M059J (cell line): Measurements from ENCODE around the gene IGF1R. TPM values are rescaled to one million over a fixed set of nuclear protein-coding genes. Genes with fewer than 3 reads are reported as not detected.

Experiments used
- DNase-seq: peaks from one replicate; pipeline ENCODE4 v3.0.0-alpha.2; 2012; ENCODE audit warnings: low read depth
- total RNA-seq: library from RNA; depleted of rRNA; stranded (reverse); fragments of >200 nt; shearing (Covaris generic); gene quantifications from 2 replicates; pipeline ENCODE4 v1.2.3, GENCODE V29; 2014

The IGF1R gene
- total RNA-seq, 1 experiment from 2014 or later = 8.1 TPM

DNA sequence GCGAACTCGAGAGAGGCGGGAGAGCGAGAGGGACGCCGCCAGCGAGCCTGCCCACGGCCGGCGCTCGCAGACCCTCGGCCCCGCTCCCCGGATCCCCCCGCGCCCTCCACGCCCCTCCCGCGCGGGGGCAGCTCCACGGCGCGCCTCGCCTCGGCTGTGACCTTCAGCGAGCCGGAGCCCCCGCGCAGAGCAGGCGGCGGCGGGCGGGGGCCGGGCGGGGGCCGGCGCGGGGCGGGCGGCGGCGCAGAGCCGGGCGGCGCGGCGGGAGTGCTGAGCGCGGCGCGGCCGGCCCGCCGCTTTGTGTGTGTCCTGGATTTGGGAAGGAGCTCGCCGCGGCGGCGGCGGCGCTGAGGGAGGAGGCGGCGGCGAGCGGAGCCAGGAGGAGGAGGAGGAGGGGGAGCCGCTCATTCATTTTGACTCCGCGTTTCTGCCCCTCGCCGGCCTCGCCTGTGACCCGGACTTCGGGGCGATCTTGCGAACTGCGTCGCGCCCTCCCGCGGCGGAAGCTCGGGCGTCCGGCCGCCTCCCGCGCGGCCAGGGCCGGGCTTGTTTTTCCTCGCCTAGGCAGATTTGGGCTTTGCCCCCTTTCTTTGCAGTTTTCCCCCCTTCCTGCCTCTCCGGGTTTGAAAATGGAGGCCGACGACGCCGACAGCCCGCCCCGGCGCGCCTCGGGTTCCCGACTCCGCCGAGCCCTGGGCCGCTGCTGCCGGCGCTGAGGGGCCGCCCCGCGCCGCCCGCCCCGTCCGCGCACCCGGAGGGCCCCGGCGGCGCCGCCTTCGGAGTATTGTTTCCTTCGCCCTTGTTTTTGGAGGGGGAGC, 524 bp downstream of the IGF1R start:
- DNase-seq = peak; percentile 49

DNA sequence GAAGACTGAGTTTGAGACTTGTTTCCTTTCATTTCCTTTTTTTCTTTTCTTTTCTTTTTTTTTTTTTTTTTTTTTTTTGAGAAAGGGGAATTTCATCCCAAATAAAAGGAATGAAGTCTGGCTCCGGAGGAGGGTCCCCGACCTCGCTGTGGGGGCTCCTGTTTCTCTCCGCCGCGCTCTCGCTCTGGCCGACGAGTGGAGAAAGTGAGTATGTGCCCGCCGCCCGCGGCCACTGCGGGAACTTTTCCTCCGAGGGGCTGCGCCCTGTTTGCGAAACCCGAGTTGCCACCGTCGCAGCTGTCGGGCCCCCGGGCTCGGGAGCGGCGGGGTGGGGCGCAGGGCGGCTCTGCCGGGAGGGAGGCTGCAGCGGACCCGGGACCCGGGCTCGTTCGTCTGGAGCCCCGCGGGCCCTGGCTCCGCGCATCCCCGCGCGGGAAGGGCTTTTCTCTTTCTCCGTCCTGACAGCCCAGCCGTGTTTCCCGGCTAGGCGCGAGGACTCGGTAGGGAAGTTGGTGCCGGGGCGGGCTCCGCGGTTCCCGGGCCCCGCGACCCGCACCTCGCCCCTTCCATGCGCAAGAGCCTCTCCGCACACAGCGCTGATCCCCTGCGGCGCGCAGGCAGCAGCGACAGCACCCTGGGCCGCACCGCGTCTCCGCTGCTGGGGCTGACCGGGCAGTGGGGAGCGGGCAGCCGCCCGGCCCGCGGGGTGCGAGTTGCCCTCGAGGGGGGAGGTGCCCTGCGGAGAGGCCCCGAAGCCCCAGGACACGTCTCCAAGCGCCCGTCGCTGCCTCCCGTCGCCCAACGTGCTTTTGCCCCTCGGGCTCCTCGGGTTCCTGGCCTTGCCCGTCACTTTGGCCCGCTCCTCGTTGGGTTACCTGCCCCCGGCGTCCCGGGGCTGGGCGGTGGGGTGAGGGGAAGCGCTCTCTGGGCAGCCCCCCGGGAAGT, 1.4 kb downstream of the IGF1R start:
- peak; percentile 31 for DNase-seq

DNA sequence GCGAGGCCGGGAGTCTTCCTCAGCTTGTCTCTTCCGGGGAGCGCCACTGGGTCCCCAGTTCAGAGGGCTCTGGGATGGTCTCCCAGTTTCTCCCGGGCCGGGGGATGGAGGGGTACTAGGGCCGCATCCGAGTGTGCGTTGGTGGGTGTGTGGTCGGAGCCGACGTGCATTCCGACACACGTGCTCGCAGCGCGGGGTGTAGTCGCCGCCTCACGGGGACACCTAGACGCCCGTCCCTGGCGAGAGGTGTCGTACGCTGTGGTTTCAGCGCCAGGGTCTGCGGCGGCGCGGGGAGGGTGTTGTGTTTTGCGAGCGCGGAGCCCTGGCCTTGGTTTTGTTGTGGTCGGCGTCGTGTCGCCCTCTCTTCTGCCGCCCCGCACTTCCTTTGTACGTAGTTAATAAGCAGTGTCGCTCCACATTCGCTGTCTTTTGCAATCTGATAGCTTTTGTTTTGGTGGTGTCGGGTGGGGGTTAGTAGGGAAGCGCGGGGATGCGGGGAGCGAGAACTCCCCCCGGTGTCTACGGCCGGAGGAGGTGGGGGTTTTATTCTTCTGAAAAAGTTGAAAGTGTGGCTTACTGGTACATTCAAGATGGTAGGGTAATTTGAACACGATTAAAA, 2.2 kb downstream of the IGF1R start:
- peak; percentile 14 for DNase-seq

DNA sequence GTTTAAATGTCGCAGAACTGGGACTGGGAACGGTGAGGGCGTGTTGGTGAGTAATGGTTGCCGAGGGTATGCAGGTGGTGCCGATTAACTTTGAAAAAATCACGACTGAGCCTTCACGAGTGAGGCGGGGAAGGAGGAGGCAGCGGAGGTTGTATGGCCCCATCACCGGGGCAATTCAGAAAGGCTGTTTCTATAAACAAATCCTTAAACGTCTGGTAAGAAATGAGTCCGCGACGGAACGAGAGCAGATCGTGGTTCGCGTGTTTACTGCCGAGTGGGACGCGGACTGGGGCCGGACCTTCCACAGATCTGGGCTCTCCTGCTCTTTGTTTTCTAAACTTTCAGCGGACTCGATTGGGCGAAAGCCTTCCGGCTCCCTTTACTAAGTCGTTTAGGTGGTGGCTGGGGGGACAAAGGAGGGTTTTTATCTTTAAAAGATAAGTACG, 2.7 kb downstream of the IGF1R start:
- no peak for DNase-seq

DNA sequence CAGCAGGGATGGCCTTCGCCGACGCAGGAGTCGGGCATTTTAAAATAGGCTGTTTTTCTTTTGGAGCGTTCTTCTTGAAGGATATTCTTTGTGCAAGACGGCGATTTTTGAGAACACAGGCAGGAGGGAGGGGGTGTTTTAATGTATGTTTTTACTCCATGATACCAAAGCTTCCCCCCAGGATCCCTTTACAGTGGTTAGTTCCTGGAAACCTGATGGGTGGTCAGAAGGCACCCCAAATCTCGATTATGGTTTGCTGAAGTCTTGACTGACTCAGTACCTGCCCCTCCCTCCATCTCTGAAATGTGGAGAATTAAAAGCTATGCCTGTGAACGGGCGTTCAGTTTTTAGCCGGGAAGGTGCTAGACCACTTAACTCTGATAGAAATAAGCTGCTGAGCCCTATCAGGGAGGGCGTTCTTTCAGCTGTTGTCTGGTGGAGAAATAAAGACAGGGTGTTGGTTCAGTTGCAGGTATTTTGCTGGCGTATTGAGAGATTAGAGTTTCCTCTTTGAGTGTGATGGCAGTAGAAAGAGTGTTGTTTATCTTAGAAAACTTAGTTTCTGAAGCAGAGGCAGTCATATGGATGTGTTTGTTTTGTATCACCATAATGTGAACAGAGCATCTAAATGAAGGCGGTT, 3.4 kb downstream of the IGF1R start:
- no peak for DNase-seq

DNA sequence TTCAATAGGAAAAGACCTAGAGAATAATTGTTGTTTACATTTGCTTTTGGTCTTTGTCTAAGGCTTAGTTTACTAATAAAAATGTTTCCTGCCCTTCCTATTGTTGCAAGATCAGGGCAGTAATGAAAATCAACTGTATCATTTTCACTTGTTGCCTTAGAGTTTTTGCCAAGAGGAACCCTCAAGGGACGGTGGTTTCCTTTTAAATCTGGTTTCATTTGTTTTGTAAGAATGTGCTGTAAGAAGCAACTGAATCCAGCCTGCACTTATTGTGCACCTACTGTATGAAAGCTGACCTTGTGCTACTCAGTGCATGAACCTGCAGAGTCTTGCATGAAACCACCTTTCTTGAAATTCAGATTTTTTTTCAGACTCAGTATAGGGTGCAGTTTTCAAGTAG, 5.3 kb downstream of the IGF1R start:
- DNase-seq = no peak

DNA sequence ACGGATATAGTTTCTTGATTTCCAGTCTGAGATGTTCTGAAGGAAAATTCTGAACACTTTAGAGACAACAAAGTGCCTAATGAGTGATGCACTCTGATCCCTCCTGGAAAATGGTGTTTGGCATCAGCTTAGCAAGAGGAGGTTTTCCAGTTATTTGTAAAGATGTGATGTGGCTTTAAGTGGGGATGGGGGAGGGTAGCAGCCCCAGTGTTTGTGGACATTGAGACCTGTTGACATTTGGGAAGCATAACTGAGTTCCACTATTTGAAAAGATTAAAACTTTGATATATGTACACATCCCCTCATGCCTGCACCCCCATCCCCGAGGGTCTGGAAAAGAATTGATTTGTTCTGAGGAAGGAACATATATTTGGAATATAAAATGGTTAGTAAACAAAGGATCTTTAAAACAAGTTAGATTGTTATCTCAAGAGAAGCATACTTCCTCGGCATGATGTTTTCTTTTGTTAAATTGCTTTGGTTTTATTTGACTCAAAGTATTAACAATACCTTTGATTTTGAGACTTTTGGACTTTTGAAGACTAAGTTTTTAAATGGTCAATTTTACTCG, 6.5 kb downstream of the IGF1R start:
- no peak for DNase-seq

DNA sequence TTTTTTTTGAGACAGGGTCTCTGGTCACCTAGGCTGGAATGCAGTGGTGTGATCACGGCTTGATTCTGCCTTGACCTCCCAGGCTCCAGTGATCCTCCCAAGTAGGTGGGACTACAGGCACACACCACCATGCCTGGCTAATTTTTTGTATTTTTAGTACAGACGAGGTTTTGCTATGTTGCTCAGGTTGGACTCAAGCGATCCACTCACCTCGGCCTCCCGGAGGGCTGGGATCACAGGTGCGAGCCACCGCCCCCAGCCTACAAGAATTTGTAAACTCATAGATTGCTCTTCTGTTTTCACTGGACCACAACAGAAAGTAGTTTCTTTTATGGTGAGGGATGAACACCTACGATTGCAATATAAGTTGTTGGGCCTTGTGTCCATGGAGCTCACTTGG, 7.4 kb downstream of the IGF1R start:
- DNase-seq = no peak

DNA sequence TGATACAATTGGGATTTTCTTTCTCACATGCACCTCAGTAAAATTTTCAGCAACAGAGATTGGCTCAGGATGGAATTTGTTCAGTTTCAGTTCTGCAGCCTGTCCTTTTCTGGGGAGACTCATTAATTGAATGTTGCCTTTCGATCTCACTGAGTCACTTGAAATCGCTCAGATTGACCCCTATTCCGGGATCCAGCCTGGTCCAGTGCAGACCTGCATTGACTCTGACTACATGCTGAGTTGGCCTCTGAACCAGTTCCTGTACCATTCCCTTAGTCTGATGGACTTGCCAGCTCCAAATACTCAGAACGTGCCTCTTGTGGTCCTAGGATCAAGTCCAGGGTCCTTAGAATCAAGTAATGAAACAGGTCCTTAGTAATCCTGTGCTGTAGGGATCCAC, 9.4 kb downstream of the IGF1R start:
- peak; percentile 36 for DNase-seq

DNA sequence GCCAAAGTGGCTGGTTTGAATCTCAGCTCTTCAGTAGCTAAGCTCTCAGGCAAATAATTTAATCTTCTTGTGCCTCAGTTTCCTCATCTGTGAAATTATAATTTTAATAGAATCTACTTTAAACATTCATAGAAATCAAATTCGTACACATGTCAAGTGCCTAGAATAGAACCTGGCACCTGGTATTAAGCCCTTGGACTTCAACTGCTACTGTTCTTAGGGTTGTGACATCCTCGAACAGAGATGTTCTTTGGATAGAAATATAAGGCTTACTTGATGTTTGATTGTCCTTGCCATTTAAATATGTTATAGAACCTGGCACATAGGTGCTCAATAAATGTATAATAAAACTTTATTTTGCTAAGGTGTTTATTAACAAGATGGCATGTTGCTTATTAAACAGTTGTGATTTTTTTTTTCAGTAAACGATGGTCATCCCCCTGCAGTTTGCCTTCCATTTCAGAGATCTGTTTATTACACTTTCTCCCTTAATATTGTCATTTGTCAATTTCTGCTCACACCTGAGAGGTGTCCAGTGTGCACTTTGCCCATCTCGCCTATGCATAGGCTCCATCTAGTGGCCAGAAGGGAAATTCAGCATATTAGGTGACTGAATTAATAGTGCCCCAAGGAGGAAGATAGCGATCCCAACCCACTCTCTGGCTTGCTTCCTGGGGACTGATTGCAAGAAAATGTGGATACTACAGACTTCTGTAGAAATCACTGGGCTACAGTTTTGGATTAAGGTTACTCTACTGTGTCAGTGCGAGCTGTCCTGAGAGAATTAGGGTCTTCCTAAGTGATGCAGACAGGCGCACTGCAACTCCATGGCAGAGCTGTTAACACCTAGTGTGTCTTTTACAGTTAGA, 10.7 kb downstream of the IGF1R start:
- DNase-seq = peak; percentile 54

DNA sequence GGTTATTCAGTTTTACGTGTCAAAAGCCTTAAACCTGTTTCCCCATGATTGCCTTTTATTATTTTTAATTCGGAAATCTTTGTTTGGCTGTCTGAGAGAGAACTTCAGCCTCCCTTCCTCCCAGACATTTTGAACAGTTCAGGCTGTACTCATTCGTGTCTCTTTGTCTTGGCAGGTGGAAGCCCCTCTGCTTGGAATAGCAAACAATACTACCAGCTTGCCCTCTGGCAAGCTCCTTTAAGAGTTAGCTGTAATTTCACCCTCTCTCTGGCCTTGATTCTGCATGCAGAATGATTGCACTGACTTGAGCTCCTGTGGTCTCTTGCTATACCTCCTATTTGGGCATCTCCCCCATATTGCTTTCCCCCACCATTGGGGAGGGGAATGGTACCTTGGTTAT, 11.7 kb downstream of the IGF1R start:
- DNase-seq = no peak

DNA sequence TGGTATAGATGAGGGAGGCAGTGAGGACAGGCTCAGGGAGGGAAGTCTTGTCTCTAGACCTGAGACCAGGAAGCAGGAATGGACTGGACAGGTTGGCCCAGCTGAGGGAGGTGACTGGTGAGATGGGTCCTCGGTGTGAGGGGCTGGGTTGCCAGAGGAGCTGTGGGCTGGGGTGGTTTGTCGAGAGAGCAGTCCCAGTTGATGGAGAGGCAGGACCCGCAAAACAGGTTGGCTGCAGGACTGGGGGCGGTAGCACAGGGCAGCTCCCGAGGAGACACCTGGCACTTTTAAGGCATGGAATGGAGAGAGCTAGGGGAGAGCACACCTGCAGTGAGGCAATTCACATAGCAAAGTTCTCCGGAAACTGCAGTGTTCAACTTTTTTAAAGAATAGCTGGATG, 14.7 kb downstream of the IGF1R start:
- no peak for DNase-seq

DNA sequence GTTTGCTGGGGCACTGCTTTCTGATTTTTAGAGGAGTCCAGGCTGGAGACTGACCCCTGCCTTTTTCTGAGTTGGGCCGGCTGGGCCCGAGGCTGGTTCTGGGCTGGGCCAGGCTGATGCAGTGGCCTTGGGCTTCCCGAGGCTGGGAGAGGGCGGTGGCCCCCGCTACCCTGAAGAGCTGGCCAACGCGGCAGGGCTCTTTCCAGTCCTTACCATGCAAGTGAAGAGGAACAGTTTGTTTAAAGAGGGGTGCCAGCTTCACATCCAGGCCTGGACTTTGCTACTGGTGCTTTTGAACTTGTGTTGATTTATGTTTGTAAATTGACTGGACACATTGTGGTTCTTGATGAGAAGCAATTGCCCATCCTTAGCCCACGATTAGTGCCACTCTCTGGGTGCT, 15.3 kb downstream of the IGF1R start:
- DNase-seq = no peak

DNA sequence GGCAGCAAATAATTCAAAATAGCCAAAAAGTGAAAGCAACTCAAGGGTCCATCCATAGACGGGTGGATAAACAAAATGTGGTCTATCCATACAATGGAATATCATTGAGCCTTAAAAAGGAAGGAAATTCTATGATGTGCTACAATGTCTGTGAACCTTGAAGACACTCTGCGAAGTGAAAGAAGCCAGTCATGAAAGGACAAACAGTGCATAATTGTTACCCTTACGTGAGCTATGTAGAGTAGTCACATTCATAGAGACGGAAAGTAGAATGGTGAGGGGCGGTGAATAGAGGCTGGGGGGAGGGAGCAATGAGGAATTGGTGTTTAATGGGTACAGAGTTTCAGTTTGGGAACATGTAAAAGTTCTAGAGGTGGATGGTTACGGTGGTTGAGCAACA, 18.1 kb downstream of the IGF1R start:
- DNase-seq = no peak

DNA sequence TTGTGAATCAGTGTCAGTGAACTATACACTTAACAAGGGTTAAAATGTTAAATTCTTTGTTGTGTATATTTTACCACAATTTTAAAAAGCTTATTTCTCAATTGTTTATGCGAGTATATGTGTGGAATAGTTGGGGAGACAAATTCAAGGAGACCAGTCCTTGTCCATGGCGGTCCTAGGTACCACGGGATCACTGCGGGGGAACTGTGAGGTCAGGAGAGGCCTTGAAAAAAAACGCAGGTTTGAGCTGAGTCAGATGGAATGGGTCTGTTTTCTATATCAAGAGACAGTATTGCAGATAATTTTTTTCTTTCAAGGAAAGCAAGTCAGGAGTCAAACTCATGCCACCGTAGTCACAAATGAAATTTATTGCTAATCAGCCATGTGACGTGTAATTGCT, 18.5 kb downstream of the IGF1R start:
- no peak for DNase-seq

DNA sequence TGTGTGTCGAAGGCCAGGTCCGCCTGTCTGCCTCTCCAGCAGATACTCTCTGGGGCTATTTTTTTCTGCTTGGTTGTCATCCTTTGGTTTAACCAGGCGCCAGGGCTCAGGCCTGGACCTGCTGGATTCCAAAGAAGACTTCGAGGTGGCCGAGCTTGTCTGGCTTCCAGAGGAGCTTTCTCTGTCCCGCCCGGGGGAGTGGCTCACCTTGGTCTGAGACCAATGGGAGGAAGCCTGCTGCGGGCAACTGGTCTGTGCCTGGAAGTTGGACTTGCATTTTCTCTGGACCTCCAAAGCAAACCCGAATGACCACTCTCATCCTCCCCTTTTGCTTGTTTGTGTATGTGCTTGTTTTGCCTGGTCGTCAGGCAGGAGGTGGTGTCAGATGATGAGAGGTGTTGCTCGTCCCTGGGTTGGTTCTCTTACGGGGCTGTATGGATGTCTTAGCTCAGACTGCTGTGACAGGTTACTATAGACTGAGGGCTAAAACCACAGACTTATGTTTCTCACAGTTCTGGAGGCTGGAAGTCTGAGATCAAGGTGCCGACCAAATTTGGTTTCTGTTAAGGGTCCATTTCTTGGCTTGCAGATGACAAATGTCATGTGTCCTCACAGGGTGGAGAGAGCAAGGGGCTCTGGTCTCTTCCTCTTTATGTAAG, 19.3 kb downstream of the IGF1R start:
- no peak for DNase-seq

DNA sequence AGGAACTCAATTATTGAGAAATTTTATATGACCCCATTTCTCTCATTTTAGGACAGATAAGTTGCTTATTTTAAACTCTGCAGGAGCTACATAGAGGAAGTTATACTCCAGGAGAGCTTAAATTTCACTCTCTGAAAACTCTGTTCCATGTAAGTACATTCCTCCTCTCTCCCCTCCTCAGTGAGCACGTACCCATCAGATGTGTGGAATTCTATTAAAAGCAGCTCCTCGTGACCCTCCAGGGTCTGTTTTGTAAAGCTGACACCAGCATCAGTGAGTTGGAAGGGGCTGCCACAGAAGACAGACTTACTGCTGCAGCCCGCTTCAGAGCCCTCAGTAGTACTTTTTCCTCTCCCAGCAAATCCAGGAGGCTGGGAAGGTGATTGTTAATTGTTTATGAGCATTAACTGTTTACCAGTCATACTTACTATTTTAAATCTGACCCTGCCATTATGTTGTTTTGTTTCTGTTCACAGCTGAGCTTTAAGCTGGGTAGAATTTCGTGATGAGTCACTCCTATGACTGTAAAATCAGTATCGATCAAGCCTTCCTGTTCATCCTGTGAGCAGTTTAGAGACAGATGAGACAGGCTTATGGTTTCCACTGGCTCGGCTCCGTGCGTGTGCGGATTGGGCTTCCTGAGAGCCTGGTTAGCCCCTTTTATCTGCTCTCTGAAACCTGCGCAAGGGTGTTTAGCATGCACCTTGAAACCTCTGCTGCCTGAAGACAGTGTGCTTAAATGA, 20.4 kb downstream of the IGF1R start:
- peak; percentile 45 for DNase-seq

DNA sequence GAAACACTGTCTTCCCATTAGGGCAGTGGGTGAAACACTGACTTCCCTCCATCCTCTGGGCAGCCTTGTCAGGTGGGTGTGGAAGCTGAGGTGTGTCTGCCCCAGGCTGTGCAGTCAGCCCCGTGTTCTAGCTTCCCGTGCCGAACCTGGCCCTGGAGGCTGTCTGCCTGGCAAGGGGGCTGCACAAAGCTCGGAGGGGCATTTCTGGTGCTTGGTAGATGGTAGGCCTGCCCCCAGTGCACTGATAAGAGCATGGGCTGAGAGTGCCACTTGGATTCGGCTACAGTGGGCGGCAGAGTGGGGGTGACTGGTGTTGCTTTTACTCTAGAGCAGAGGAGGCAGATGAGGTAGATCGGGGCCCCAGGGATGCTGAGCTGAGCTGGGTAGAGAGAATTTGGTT, 21.3 kb downstream of the IGF1R start:
- no peak for DNase-seq
